A549 (cell line): ENCODE results near the gene DPY19L1.

ENCODE experiments used
- CHD2 ChIP-seq: fragments of 150-350 bp; IDR thresholded peaks from 2 replicates; pipeline ENCODE4 v1.6.1; 2014; ENCODE audit warnings: low read length; ENCODE audit not compliant: partially characterized antibody
- PHF8 ChIP-seq: fragments of 200-600 bp; sonication (generic); IDR thresholded peaks from 2 replicates; pipeline ENCODE4 v1.6.1; 2016; ENCODE audit warnings: low read depth, mild to moderate bottlenecking, antibody characterized with exemption, moderate library complexity, borderline replicate concordance
- POLR2A ChIP-seq: IDR thresholded peaks from 2 replicates; pipeline ENCODE4 v1.6.1; 2012; ENCODE audit warnings: mild to moderate bottlenecking, low read length
- POLR2AphosphoS2 ChIP-seq: conservative IDR thresholded peaks from 2 replicates; pipeline ENCODE4 v1.6.1; 2012; ENCODE audit warnings: low read length, improper control_type of control experiment, inconsistent platforms
- RAD21 ChIP-seq, 2 experiments: fragments of >200 bp in 1 of 2; sonication (Bioruptor Twin) in 1 of 2; formaldehyde crosslinking in 1 of 2; IDR thresholded peaks in 1 of 2; conservative IDR thresholded peaks in 1 of 2; 2 replicates in 1 of 2; 3 replicates in 1 of 2; pipeline ENCODE4 v1.6.1; 2012 to 2018; ENCODE audit warnings: inconsistent platforms in 1 of 2
- TF ChIP-seq, protein P1 (sequence below): fragments of >200 bp; sonication (Bioruptor Twin); formaldehyde crosslinking; IDR thresholded peaks from 3 replicates; pipeline ENCODE4 v1.5.1; 2016
- TF ChIP-seq, protein P2 (sequence below): fragments of 200-600 bp; sonication (generic); IDR thresholded peaks from 2 replicates; pipeline ENCODE4 v1.6.1; 2016; ENCODE audit warnings: antibody characterized with exemption, mild to moderate bottlenecking, moderate library complexity
- TF ChIP-seq, protein P3 (sequence below): fragments of >200 bp; sonication (Bioruptor Twin); formaldehyde crosslinking; IDR thresholded peaks from 2 replicates; pipeline ENCODE4 v1.6.1; 2016

DNA sequence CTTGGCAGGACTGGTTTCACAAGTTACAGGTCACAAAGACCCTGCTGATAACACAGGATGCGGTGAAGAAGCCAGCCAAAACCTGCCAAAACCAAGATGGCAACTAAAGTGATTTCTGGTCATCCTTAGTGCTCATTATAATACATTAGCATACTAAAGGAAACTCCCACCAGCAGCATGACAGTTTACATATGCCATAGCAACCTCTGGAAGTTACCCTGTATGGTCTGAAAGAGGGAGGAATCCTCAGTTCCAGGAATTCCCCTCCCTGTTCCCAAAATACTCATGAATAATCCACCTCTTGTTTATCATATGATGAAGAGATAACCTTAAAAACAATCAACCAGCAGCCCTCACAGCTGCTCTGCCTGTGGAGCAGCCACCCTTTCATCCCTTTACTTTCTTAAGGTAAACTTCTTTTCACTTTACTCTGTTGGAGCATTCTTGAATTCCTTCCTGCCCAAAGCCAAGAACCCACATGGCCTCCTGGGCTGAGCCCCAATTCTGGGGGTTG is 21.9 kb downstream of the DPY19L1 start:
- TF ChIP-seq RAD21 (conservative IDR thresholded peaks at IDR 0.05 in 1 of 2, IDR thresholded peaks at IDR 0.05 in 1 of 2): no peak
- TF ChIP-seq POLR2A: no peak
- TF ChIP-seq, protein P1, sequence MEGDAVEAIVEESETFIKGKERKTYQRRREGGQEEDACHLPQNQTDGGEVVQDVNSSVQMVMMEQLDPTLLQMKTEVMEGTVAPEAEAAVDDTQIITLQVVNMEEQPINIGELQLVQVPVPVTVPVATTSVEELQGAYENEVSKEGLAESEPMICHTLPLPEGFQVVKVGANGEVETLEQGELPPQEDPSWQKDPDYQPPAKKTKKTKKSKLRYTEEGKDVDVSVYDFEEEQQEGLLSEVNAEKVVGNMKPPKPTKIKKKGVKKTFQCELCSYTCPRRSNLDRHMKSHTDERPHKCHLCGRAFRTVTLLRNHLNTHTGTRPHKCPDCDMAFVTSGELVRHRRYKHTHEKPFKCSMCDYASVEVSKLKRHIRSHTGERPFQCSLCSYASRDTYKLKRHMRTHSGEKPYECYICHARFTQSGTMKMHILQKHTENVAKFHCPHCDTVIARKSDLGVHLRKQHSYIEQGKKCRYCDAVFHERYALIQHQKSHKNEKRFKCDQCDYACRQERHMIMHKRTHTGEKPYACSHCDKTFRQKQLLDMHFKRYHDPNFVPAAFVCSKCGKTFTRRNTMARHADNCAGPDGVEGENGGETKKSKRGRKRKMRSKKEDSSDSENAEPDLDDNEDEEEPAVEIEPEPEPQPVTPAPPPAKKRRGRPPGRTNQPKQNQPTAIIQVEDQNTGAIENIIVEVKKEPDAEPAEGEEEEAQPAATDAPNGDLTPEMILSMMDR: no peak
- TF ChIP-seq, protein P2, sequence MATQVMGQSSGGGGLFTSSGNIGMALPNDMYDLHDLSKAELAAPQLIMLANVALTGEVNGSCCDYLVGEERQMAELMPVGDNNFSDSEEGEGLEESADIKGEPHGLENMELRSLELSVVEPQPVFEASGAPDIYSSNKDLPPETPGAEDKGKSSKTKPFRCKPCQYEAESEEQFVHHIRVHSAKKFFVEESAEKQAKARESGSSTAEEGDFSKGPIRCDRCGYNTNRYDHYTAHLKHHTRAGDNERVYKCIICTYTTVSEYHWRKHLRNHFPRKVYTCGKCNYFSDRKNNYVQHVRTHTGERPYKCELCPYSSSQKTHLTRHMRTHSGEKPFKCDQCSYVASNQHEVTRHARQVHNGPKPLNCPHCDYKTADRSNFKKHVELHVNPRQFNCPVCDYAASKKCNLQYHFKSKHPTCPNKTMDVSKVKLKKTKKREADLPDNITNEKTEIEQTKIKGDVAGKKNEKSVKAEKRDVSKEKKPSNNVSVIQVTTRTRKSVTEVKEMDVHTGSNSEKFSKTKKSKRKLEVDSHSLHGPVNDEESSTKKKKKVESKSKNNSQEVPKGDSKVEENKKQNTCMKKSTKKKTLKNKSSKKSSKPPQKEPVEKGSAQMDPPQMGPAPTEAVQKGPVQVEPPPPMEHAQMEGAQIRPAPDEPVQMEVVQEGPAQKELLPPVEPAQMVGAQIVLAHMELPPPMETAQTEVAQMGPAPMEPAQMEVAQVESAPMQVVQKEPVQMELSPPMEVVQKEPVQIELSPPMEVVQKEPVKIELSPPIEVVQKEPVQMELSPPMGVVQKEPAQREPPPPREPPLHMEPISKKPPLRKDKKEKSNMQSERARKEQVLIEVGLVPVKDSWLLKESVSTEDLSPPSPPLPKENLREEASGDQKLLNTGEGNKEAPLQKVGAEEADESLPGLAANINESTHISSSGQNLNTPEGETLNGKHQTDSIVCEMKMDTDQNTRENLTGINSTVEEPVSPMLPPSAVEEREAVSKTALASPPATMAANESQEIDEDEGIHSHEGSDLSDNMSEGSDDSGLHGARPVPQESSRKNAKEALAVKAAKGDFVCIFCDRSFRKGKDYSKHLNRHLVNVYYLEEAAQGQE: no peak
- no peak for TF ChIP-seq POLR2AphosphoS2
- TF ChIP-seq, protein P3, sequence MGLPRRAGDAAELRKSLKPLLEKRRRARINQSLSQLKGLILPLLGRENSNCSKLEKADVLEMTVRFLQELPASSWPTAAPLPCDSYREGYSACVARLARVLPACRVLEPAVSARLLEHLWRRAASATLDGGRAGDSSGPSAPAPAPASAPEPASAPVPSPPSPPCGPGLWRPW: no peak
- no peak for TF ChIP-seq PHF8
- TF ChIP-seq CHD2: no peak
